ENCODE results near the gene ZNF516.

- TF ChIP-seq CTCF (IDR thresholded peaks at IDR 0.05; ENCODE audit: low read depth, low read length, poor library complexity, severe bottlenecking) (no peak), EZH2phosphoT487 (IDR thresholded peaks at IDR 0.05; ENCODE audit: borderline replicate concordance, low read length) (no peak)
Measured at GRCh38 chr18:76386886-76387285, 108.2 kb downstream of the ZNF516 start.

Measured in DOHH2 (cell line).